ENCODE results near the gene SLC26A2.

GRCh38 chr5:149915392-149916260 lies 44.9 kb upstream of the SLC26A2 start:
- TF ChIP-seq CTCF (IDR thresholded peaks at IDR 0.05) (no peak), POLR2AphosphoS5 (IDR thresholded peaks at IDR 0.05) (no peak)
